ENCODE results near the gene DRC7. TPM values are rescaled to one million over a fixed set of nuclear protein-coding genes. Genes with fewer than 3 reads are reported as not detected.

DRC7 gene
- total RNA-seq, 6 experiments from 2014 or later: not detected

DNA sequence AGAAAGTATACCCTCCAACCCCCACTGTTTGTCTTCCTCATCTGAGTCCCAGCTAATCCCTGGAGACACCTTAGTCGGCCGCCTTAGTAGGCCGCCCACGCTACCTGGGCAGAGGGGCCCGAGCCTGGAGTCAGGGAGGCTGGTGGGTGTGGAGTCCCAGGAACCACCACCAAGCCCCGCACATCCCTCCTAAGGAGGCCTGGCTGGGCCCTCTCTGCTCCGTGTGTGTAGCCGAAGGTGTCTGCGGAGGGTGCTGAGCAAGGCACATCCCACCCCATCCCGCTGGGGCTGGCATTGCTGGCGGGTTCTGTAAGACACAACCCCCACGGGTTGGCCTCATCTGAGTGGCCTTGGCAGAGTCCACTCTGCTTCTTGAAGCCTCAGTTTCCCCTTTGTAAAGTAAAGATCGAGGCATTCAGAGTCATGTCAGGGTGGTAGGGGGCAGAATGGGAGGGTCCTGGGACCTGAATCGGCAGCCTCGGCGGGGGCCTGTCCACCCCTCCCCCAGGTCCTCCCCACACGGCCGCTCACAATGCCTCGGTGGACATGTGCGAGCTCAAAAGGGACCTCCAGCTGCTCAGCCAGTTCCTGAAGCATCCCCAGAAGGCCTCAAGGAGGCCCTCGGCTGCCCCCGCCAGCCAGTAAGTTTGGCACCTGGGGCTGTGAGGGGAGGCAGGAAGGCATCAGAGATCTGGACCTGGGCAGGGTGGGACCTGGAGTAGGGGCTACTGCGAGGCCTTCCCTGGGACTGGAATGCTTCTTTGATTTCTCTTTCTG lies 41.7 kb upstream of the DRC7 start:
- TF ChIP-seq, protein P1, sequence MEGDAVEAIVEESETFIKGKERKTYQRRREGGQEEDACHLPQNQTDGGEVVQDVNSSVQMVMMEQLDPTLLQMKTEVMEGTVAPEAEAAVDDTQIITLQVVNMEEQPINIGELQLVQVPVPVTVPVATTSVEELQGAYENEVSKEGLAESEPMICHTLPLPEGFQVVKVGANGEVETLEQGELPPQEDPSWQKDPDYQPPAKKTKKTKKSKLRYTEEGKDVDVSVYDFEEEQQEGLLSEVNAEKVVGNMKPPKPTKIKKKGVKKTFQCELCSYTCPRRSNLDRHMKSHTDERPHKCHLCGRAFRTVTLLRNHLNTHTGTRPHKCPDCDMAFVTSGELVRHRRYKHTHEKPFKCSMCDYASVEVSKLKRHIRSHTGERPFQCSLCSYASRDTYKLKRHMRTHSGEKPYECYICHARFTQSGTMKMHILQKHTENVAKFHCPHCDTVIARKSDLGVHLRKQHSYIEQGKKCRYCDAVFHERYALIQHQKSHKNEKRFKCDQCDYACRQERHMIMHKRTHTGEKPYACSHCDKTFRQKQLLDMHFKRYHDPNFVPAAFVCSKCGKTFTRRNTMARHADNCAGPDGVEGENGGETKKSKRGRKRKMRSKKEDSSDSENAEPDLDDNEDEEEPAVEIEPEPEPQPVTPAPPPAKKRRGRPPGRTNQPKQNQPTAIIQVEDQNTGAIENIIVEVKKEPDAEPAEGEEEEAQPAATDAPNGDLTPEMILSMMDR (IDR thresholded peaks at IDR 0.05): no peak
- Mint-ChIP-seq H3K27ac (no peak overlapping the region), H3K4me1 (ENCODE audit: low read depth) (peaks cover 8% of the 10 kb centered on the region), H3K27me3 (ENCODE audit: insufficient read depth) (peaks cover 14% of the 10 kb centered on the region), H3K36me3 (ENCODE audit: low read depth) (no peaks in the 10 kb centered on the region), H3K9me3 (no peaks in the 10 kb centered on the region), H3K4me3 (no peak overlapping the region)
- DNase-seq: no peak

DNA sequence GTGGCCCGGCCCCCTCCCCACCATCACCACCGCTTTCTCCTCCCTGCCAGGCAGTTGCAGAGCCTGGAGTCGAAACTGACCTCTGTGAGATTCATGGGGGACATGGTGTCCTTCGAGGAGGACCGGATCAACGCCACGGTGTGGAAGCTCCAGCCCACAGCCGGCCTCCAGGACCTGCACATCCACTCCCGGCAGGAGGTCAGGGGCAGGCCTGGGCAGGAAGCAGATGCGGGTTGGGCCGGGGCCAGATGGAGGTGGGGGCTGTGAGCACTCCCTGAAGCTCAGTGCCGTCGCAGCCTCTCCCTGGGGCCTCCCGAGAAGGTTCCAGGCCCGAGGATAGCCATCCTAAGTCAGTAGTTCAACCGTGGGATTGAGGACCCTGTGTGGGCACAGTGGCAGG lies 40.7 kb upstream of the DRC7 start:
- Mint-ChIP-seq H3K4me3 (no peak overlapping the region), H3K9me3 (no peaks in the 10 kb centered on the region), H3K36me3 (ENCODE audit: low read depth) (no peaks in the 10 kb centered on the region), H3K27ac (no peak overlapping the region), H3K4me1 (ENCODE audit: low read depth) (peaks cover 8% of the 10 kb centered on the region), H3K27me3 (ENCODE audit: insufficient read depth) (peaks cover 17% of the 10 kb centered on the region)
- no peak for DNase-seq
- TF ChIP-seq, protein P1 (IDR thresholded peaks at IDR 0.05): no peak

DNA sequence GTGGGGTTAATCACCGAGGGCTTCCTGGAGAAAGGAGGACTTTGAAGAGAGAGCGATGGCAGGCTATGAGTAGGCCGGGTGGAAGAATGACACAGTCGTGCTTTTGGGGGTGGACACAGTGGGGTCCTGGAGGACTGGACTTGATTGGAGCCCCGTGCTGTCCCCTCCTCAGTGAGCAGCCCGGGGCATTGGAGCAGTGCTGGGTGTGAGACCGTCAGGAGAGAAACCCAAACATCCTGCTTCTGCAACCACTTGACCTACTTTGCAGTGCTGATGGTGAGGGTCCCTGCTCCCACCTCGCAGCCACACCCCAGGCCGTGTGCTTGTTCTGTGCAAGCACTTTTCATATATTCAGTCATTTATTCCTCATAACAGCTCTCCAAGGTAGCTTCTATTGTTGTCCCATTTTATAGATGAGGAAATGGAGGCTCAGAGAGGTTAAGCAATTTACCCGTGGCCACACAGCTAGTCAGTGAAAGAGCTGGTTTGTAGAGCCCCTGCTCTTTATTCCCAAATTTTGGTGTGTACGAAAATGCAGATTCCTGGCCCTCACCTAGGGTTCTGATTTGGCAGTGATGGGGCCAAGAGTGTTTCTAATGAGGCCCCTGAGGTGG lies 38.2 kb upstream of the DRC7 start:
- no peaks in the 10 kb centered on the region for H3K36me3 Mint-ChIP-seq (ENCODE audit: low read depth)
- H3K9me3 Mint-ChIP-seq: no peaks in the 10 kb centered on the region
- no peak overlapping the region for H3K4me3 Mint-ChIP-seq
- no peak for DNase-seq
- peaks cover 16% of the 10 kb centered on the region for H3K27me3 Mint-ChIP-seq (ENCODE audit: insufficient read depth)
- TF ChIP-seq, protein P1 (IDR thresholded peaks at IDR 0.05): no peak
- no peak overlapping the region for H3K27ac Mint-ChIP-seq
- H3K4me1 Mint-ChIP-seq (ENCODE audit: low read depth): peaks cover 8% of the 10 kb centered on the region

DNA sequence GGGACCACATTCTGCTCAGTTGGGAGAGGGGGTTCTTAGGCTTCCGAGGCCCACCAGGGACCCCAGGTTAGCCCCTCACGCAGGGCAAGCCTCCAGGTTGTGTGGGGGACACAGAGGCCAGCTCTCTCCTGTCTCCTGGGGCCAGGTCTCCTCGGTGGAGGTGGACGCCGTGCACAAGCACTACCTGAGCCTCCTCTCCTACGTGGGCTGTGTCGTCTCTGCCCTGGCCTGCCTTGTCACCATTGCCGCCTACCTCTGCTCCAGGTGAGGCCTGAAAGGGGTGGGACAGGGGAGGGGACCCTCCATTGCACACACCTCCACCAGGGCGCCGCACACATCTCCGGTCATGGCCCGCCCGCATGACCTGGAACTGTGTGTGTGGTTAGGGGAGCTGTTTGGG lies 37.4 kb upstream of the DRC7 start:
- H3K27me3 Mint-ChIP-seq (ENCODE audit: insufficient read depth): peaks cover 16% of the 10 kb centered on the region
- TF ChIP-seq, protein P1 (IDR thresholded peaks at IDR 0.05): no peak
- H3K27ac Mint-ChIP-seq: no peak overlapping the region
- H3K4me3 Mint-ChIP-seq: no peak overlapping the region
- H3K9me3 Mint-ChIP-seq: no peaks in the 10 kb centered on the region
- DNase-seq: no peak
- H3K36me3 Mint-ChIP-seq (ENCODE audit: low read depth): no peaks in the 10 kb centered on the region
- peaks cover 8% of the 10 kb centered on the region for H3K4me1 Mint-ChIP-seq (ENCODE audit: low read depth)

DNA sequence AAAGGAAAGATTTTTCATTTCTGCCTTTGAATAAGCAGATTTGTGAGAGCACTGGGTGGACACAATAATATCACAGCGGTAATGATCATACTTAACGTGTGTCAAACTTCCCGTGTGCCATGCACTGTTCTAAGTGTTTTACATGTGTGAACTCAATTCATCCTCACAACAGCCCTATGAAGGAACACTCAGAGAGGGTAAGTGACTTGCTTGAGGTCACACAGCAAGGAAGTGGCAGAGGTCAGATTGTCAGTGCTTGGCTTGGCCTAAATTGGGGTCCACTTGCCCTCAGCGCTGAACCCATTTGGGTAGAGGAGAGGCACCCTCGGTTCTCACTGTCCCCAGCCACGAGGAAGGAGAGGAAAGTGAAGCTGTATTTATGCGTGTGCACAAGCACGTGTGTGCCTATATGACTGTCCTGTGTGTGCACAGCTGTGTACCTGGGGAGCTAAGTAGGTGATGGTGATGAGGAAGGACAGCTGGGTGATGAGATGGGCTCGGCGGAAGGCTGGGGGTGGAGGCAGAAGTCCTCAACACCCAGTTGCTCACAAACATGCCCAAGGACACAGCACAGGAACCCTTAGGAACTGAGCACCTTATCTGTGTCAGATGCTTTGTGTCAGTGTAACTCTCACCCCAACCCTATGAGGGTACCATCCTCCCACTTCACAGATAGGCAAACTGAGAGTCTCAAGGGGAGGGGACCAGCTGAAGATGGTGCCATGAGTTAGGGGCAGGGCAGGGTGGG lies 36.3 kb upstream of the DRC7 start:
- H3K9me3 Mint-ChIP-seq: no peaks in the 10 kb centered on the region
- H3K27me3 Mint-ChIP-seq (ENCODE audit: insufficient read depth): peaks cover 16% of the 10 kb centered on the region
- no peaks in the 10 kb centered on the region for H3K36me3 Mint-ChIP-seq (ENCODE audit: low read depth)

More for the DNA sequence above, 36.3 kb upstream of the DRC7 start:
- DNase-seq: no peak
- TF ChIP-seq, protein P1 (IDR thresholded peaks at IDR 0.05): no peak
- H3K4me3 Mint-ChIP-seq: no peak overlapping the region
- H3K4me1 Mint-ChIP-seq (ENCODE audit: low read depth): peaks cover 8% of the 10 kb centered on the region
- no peak overlapping the region for H3K27ac Mint-ChIP-seq
